ENCODE measurements around the gene TIAL1.

The TIAL1 gene

GRCh38 chr10:119540038-119540437, 56.7 kb downstream of the TIAL1 start:
- peaks cover 0 to 12% (median 0%) of the 10 kb centered on the region in 11 experiments; a peak in 3 of 22 replicates for H3K36me3 ChIP-seq
- H3K27ac ChIP-seq = no peak overlapping the region
- no peak overlapping the region; a peak in 1 of 20 replicates for H3K4me3 ChIP-seq
- H3K4me1 ChIP-seq = peaks cover 74 to 85% (median 78%) of the 10 kb centered on the region in 10 experiments
- peaks cover 0 to 19% (median 16%) of the 10 kb centered on the region in 11 experiments; a peak in 14 of 22 replicates for H3K27me3 ChIP-seq
- H4K20me1 ChIP-seq = peaks cover 39 to 74% (median 62%) of the 10 kb centered on the region in 11 experiments; a peak in 20 of 22 replicates
- H3K9ac ChIP-seq = no peak overlapping the region
- peak overlapping the region; percentile 94 to 100 (median 99) for H3K4me2 ChIP-seq
- TF ChIP-seq Cebpa-rat (IDR thresholded peaks at IDR 0.05) = no peak
- H3K9me3 ChIP-seq (replicated peaks in 1 of 11) = no peaks in the 10 kb centered on the region

- H3K9me3 ChIP-seq (replicated peaks in 1 of 11) = no peaks in the 10 kb centered on the region
- peaks cover 0 to 19% (median 16%) of the 10 kb centered on the region in 11 experiments; a peak in 14 of 22 replicates for H3K27me3 ChIP-seq
- peaks cover 39 to 81% (median 62%) of the 10 kb centered on the region in 11 experiments; a peak in 20 of 22 replicates for H4K20me1 ChIP-seq
- H3K4me1 ChIP-seq = peaks cover 72 to 84% (median 76%) of the 10 kb centered on the region in 10 experiments
- peak overlapping the region; percentile 90 to 100 (median 99) for H3K4me2 ChIP-seq
- H3K4me3 ChIP-seq = peak overlapping the region in 1 of 10 experiments; percentile 41; a peak in 2 of 20 replicates
- H3K9ac ChIP-seq = peak overlapping the region in 2 of 11 experiments; percentile 24 to 36; a peak in 2 of 22 replicates
- H3K36me3 ChIP-seq = peaks cover 0 to 18% (median 0%) of the 10 kb centered on the region in 11 experiments; a peak in 4 of 22 replicates
- no peak for TF ChIP-seq Cebpa-rat (IDR thresholded peaks at IDR 0.05)
- H3K27ac ChIP-seq = no peak overlapping the region
These were observed 57.4 kb downstream of the TIAL1 start for GRCh38 chr10:119539359-119539825.

GRCh38 chr10:119538632-119539358, 58.0 kb downstream of the TIAL1 start:
- no peaks in the 10 kb centered on the region for H3K9me3 ChIP-seq (replicated peaks in 1 of 11)
- H3K4me2 ChIP-seq = peak overlapping the region; percentile 90 to 100 (median 99)
- TF ChIP-seq Cebpa-rat (IDR thresholded peaks at IDR 0.05) = no peak
- H3K36me3 ChIP-seq = peaks cover 0 to 19% (median 0%) of the 10 kb centered on the region in 11 experiments; a peak in 4 of 22 replicates
- H3K4me1 ChIP-seq = peaks cover 66 to 79% (median 71%) of the 10 kb centered on the region in 10 experiments
- peaks cover 39 to 86% (median 62%) of the 10 kb centered on the region in 11 experiments; a peak in 20 of 22 replicates for H4K20me1 ChIP-seq
- peak overlapping the region in 7 of 11 experiments; percentile 5 to 36 (median 27); a peak in 12 of 22 replicates for H3K9ac ChIP-seq
- peaks cover 0 to 19% (median 16%) of the 10 kb centered on the region in 11 experiments; a peak in 14 of 22 replicates for H3K27me3 ChIP-seq
- peak overlapping the region in 3 of 11 experiments; percentile 10 to 36 (median 20); a peak in 3 of 22 replicates for H3K27ac ChIP-seq
- peak overlapping the region in 3 of 10 experiments; percentile 15 to 41 (median 29); a peak in 3 of 20 replicates for H3K4me3 ChIP-seq

GRCh38 chr10:119537953-119538630, 58.7 kb downstream of the TIAL1 start:
- TF ChIP-seq Cebpa-rat (IDR thresholded peaks at IDR 0.05) = no peak
- H4K20me1 ChIP-seq = peaks cover 39 to 94% (median 62%) of the 10 kb centered on the region in 11 experiments; a peak in 20 of 22 replicates
- peak overlapping the region in 3 of 11 experiments; percentile 10 to 36 (median 20); a peak in 3 of 22 replicates for H3K27ac ChIP-seq
- no peaks in the 10 kb centered on the region for H3K9me3 ChIP-seq (replicated peaks in 1 of 11)
- H3K36me3 ChIP-seq = peaks cover 0 to 19% (median 0%) of the 10 kb centered on the region in 11 experiments; a peak in 4 of 22 replicates
- H3K4me3 ChIP-seq = peak overlapping the region in 3 of 10 experiments; percentile 15 to 41 (median 29); a peak in 3 of 20 replicates
- H3K4me2 ChIP-seq = peak overlapping the region; percentile 90 to 100 (median 99)
- peak overlapping the region in 8 of 11 experiments; percentile 5 to 57 (median 30); a peak in 12 of 22 replicates for H3K9ac ChIP-seq
- peaks cover 63 to 73% (median 67%) of the 10 kb centered on the region in 10 experiments for H3K4me1 ChIP-seq
- peaks cover 0 to 19% (median 16%) of the 10 kb centered on the region in 11 experiments; a peak in 14 of 22 replicates for H3K27me3 ChIP-seq

- Histone ChIP-seq H3K4me3 (no peak overlapping the region), H3K4me2 (peak overlapping the region in 10 of 11 experiments; percentile 0 to 100 (median 96); a peak in 13 of 22 replicates), H3K9me3 (replicated peaks in 1 of 11) (no peaks in the 10 kb centered on the region), H3K36me3 (peaks cover 0 to 19% (median 0%) of the 10 kb centered on the region in 11 experiments; a peak in 5 of 22 replicates), H3K27ac (peak overlapping the region in 1 of 11 experiments; percentile 11; a peak in 2 of 22 replicates), H3K4me1 (peaks cover 56 to 77% (median 64%) of the 10 kb centered on the region in 10 experiments), H3K9ac (no peak overlapping the region; a peak in 1 of 22 replicates), H3K27me3 (peaks cover 0 to 13% (median 10%) of the 10 kb centered on the region in 11 experiments; a peak in 13 of 22 replicates), H4K20me1 (peaks cover 34 to 100% (median 58%) of the 10 kb centered on the region in 11 experiments; a peak in 20 of 22 replicates)
- no peak for TF ChIP-seq Cebpa-rat (IDR thresholded peaks at IDR 0.05)
These were observed 60.2 kb downstream of the TIAL1 start for GRCh38 chr10:119536508-119537025.

- peak overlapping the region in 10 of 11 experiments; percentile 0 to 100 (median 92); a peak in 13 of 22 replicates for H3K4me2 ChIP-seq
These were observed 60.8 kb downstream of the TIAL1 start for GRCh38 chr10:119535837-119536507.

GRCh38 chr10:119535305-119535704, 61.5 kb downstream of the TIAL1 start:
- peaks cover 0 to under 1% (median 0%) of the 10 kb centered on the region in 11 experiments; a peak in 1 of 22 replicates for H3K27me3 ChIP-seq
- H3K27ac ChIP-seq = no peak overlapping the region
- H3K4me1 ChIP-seq = peaks cover 44 to 69% (median 51%) of the 10 kb centered on the region in 10 experiments
- no peaks in the 10 kb centered on the region for H3K9me3 ChIP-seq (replicated peaks in 1 of 11)
- H3K36me3 ChIP-seq = peaks cover 0 to 19% (median 0%) of the 10 kb centered on the region in 11 experiments; a peak in 5 of 22 replicates
- H3K4me2 ChIP-seq = peak overlapping the region in 2 of 11 experiments; percentile 0 to 98; a peak in 2 of 22 replicates
- TF ChIP-seq Cebpa-rat (IDR thresholded peaks at IDR 0.05) = no peak
- H3K4me3 ChIP-seq = no peak overlapping the region
- H4K20me1 ChIP-seq = peaks cover 21 to 100% (median 58%) of the 10 kb centered on the region in 11 experiments; a peak in 19 of 22 replicates
- H3K9ac ChIP-seq = no peak overlapping the region

More at GRCh38 chr10:119535837-119536507, 60.8 kb downstream of the TIAL1 start:
- Histone ChIP-seq H3K36me3 (peaks cover 0 to 19% (median 0%) of the 10 kb centered on the region in 11 experiments; a peak in 5 of 22 replicates), H3K9me3 (replicated peaks in 1 of 11) (no peaks in the 10 kb centered on the region), H3K9ac (no peak overlapping the region), H4K20me1 (peaks cover 28 to 100% (median 58%) of the 10 kb centered on the region in 11 experiments; a peak in 20 of 22 replicates), H3K4me1 (peaks cover 50 to 71% (median 58%) of the 10 kb centered on the region in 10 experiments), H3K27ac (peak overlapping the region in 1 of 11 experiments; percentile 11; a peak in 2 of 22 replicates), H3K4me3 (no peak overlapping the region), H3K27me3 (peaks cover 0 to 7% (median 4%) of the 10 kb centered on the region in 11 experiments; a peak in 9 of 22 replicates)
- TF ChIP-seq Cebpa-rat (IDR thresholded peaks at IDR 0.05) = no peak
